GM23338 (cell line): ENCODE results near the gene TTLL9. TPM values are rescaled to one million over a fixed set of nuclear protein-coding genes. Genes with fewer than 3 reads are reported as not detected.

Source experiments
- ATAC-seq: fragments of 200-7000 bp; cut with Tn5 transposase; 3 replicates; pipeline ENCODE4 v1.9.1; 2020
- DNase-seq: peaks from one replicate; pipeline ENCODE4 v3.0.0-alpha.2; 2015; ENCODE audit warnings: low spot score
- H2AFZ ChIP-seq: fragments of 200-600 bp; sonication (generic); 2 replicates; pipeline ENCODE4 v1.8.0; 2016; ENCODE audit warnings: antibody characterized with exemption, mild to moderate bottlenecking, moderate library complexity
- H3F3A ChIP-seq: fragments of 200-600 bp; sonication (generic); replicated peaks from 2 replicates; pipeline ENCODE4 v1.8.0; 2017; ENCODE audit warnings: antibody characterized with exemption, mixed run types, low read depth
- H3K27ac ChIP-seq: fragments of 200-600 bp; sonication (generic); 2 replicates; pipeline ENCODE4 v1.6.1; 2016; ENCODE audit warnings: low read depth
- H3K27me3 ChIP-seq: fragments of 200-600 bp; sonication (generic); 2 replicates; pipeline ENCODE4 v1.8.0; 2016; ENCODE audit warnings: mild to moderate bottlenecking, mixed run types, moderate library complexity; ENCODE audit not compliant: insufficient read depth
- H3K36me3 ChIP-seq: fragments of 200-600 bp; sonication (generic); 2 replicates; pipeline ENCODE4 v1.8.0; 2016; ENCODE audit warnings: mild to moderate bottlenecking; ENCODE audit not compliant: insufficient read depth
- H3K4me1 ChIP-seq: fragments of 200-600 bp; sonication (generic); 2 replicates; pipeline ENCODE4 v1.8.0; 2016; ENCODE audit warnings: mild to moderate bottlenecking, moderate library complexity; ENCODE audit not compliant: insufficient read depth
- H3K4me2 ChIP-seq: fragments of 200-600 bp; sonication (generic); 2 replicates; pipeline ENCODE4 v1.7.1; 2017; ENCODE audit warnings: mixed run types
- H3K4me3 ChIP-seq: fragments of 200-600 bp; sonication (generic); 2 replicates; pipeline ENCODE4 v1.6.1; 2016; ENCODE audit warnings: mixed run types
- H3K79me2 ChIP-seq: fragments of 200-600 bp; sonication (generic); replicated peaks from 2 replicates; pipeline ENCODE4 v1.8.0; 2017; ENCODE audit warnings: mild to moderate bottlenecking; ENCODE audit not compliant: insufficient read depth
- H3K9me2 ChIP-seq: fragments of 200-600 bp; sonication (generic); 2 replicates; pipeline ENCODE4 v1.8.0; 2017; ENCODE audit not compliant: insufficient read depth
- H4K20me1 ChIP-seq: fragments of 200-600 bp; sonication (generic); replicated peaks from 2 replicates; pipeline ENCODE4 v1.8.0; 2017; ENCODE audit warnings: mild to moderate bottlenecking; ENCODE audit not compliant: insufficient read depth
- H3K27ac Mint-ChIP-seq: 2 replicates; pipeline ENCODE4 v1.8.0; 2020; ENCODE audit warnings: inconsistent platforms, mild to moderate bottlenecking, moderate library complexity, mixed read lengths
- H3K27me3 Mint-ChIP-seq: 3 replicates; pipeline ENCODE4 v1.8.0; 2022; ENCODE audit warnings: low read depth, mild to moderate bottlenecking, moderate library complexity, mixed read lengths, inconsistent platforms; ENCODE audit not compliant: insufficient read depth, poor library complexity
- H3K36me3 Mint-ChIP-seq: 3 replicates; pipeline ENCODE4 v1.8.0; 2021; ENCODE audit warnings: low read depth, mild to moderate bottlenecking, inconsistent platforms, moderate library complexity, mixed read lengths
- H3K4me1 Mint-ChIP-seq: 3 replicates; pipeline ENCODE4 v1.8.0; 2020; ENCODE audit warnings: mild to moderate bottlenecking, inconsistent platforms, mixed read lengths
- H3K4me3 Mint-ChIP-seq: 3 replicates; pipeline ENCODE4 v1.8.0; 2021; ENCODE audit warnings: moderate library complexity, mild to moderate bottlenecking, inconsistent platforms, mixed read lengths
- H3K9me3 Mint-ChIP-seq: 3 replicates; pipeline ENCODE4 v1.8.0; 2020; ENCODE audit warnings: moderate library complexity, mild to moderate bottlenecking, inconsistent platforms, mixed read lengths
- CREB1 ChIP-seq: fragments of 250-450 bp; sonication (Bioruptor Pico); IDR thresholded peaks from 2 replicates; pipeline ENCODE4 v1.5.0; 2020; ENCODE audit warnings: low read depth, mild to moderate bottlenecking, moderate library complexity
- CTCF ChIP-seq, 2 experiments: fragments of 200-600 bp in 1 of 2; sonication (generic) in 1 of 2; conservative IDR thresholded peaks; 2 replicates each; pipeline versions ENCODE4 v1.5.1 to v1.6.1; 2016 to 2017; ENCODE audit warnings: antibody characterized with exemption in 2 of 2, low read depth in 2 of 2, mild to moderate bottlenecking in 2 of 2, moderate library complexity in 1 of 2
- ETS1 ChIP-seq: IDR thresholded peaks from 2 replicates; pipeline ENCODE4 v1.6.1; 2016; ENCODE audit warnings: antibody characterized with exemption
- EZH2phosphoT487 ChIP-seq: fragments of 200-600 bp; sonication (generic); IDR thresholded peaks from one replicate; pipeline ENCODE4 v1.8.1; 2018; ENCODE audit warnings: antibody characterized with exemption; ENCODE audit not compliant: unreplicated experiment
- NANOG ChIP-seq: IDR thresholded peaks from 2 replicates; pipeline ENCODE4 v1.6.1; 2016; ENCODE audit warnings: antibody characterized with exemption, borderline replicate concordance
- POLR2AphosphoS5 ChIP-seq: IDR thresholded peaks from 2 replicates; pipeline ENCODE4 v1.6.1; 2016; ENCODE audit warnings: antibody characterized with exemption, low read depth
- REST ChIP-seq: IDR thresholded peaks from one replicate; pipeline ENCODE4 v1.6.1; 2018; ENCODE audit warnings: antibody characterized with exemption; ENCODE audit not compliant: unreplicated experiment
- STAT1 ChIP-seq: IDR thresholded peaks from one replicate; pipeline ENCODE4 v1.6.1; 2016; ENCODE audit warnings: antibody characterized with exemption; ENCODE audit not compliant: unreplicated experiment
- ZNF331 ChIP-seq: fragments of 250-450 bp; sonication (Bioruptor Pico); IDR thresholded peaks from 2 replicates; pipeline ENCODE4 v1.5.0; 2020; ENCODE audit warnings: low read depth, mild to moderate bottlenecking, moderate library complexity
- ZNF462 ChIP-seq: fragments of 250-450 bp; sonication (Bioruptor Pico); IDR thresholded peaks from 2 replicates; pipeline ENCODE4 v1.5.0; 2020; ENCODE audit warnings: mild to moderate bottlenecking, moderate library complexity
- polyA plus RNA-seq: library from polyadenylated mRNA; unstranded; fragments of >200 nt; fragmentation: Nextera tagmentation; extraction: Ambion mirVana; gene quantifications from 2 replicates; pipeline ENCODE4 v1.2.1, GENCODE V29; 2016
- total RNA-seq: library from RNA; depleted of rRNA; stranded (reverse); fragments of >200 nt; shearing (Covaris generic); gene quantifications from 2 replicates; pipeline ENCODE4 v1.2.3, GENCODE V29; 2014

TTLL9 gene
- total and polyA plus RNA-seq, 2 experiments from 2014 or later = not detected

GRCh38 chr20:31871618-31871954 is 1.2 kb downstream of the TTLL9 start (continued):
- no peak for TF ChIP-seq REST
- TF ChIP-seq POLR2AphosphoS5 = no peak
- TF ChIP-seq ETS1 = no peak
- TF ChIP-seq ZNF331 (CRISPR knock-in tag) = no peak
- TF ChIP-seq STAT1 = no peak

- Histone ChIP-seq H2AFZ (no peak overlapping the region), H3K9me2 (no peaks in the 10 kb centered on the region), H3F3A (peaks cover 4% of the 10 kb centered on the region; the same call in 1 of the 2 replicates), H3K27ac (no peak overlapping the region), H3K4me2 (no peak overlapping the region), H4K20me1 (no peaks in the 10 kb centered on the region; the same call in 1 of the 2 replicates), H3K79me2 (no peaks in the 10 kb centered on the region), H3K4me1 (peaks cover 14% of the 10 kb centered on the region; the same call in 1 of the 2 replicates), H3K36me3 (no peaks in the 10 kb centered on the region), H3K27me3 (peaks cover 55% of the 10 kb centered on the region), H3K4me3 (no peak overlapping the region)
- Mint-ChIP-seq H3K9me3 (peaks cover 24% of the 10 kb centered on the region), H3K4me1 (peaks cover 9% of the 10 kb centered on the region; the same call in 2 of the 3 replicates), H3K36me3 (no peaks in the 10 kb centered on the region; the same call in 2 of the 3 replicates), H3K27me3 (peaks cover 35% of the 10 kb centered on the region), H3K27ac (no peak overlapping the region), H3K4me3 (no peak overlapping the region)
- no peak for TF ChIP-seq NANOG
- TF ChIP-seq ZNF462 = no peak
- no peak for TF ChIP-seq ETS1
- TF ChIP-seq EZH2phosphoT487 = no peak
- no peak for TF ChIP-seq STAT1
- TF ChIP-seq POLR2AphosphoS5 = no peak
- TF ChIP-seq CREB1 (CRISPR knock-in tag) = no peak
- no peak for TF ChIP-seq ZNF331 (CRISPR knock-in tag)
- no peak for TF ChIP-seq CTCF (conservative IDR thresholded peaks at IDR 0.05; ENCODE audit: low read depth in 2 of 2)
- ATAC-seq = no peak
- no peak for DNase-seq
These were observed 2.0 kb downstream of the TTLL9 start for GRCh38 chr20:31872406-31872805.
